ENCODE results near the gene AEN.

- TF ChIP-seq, protein P1, sequence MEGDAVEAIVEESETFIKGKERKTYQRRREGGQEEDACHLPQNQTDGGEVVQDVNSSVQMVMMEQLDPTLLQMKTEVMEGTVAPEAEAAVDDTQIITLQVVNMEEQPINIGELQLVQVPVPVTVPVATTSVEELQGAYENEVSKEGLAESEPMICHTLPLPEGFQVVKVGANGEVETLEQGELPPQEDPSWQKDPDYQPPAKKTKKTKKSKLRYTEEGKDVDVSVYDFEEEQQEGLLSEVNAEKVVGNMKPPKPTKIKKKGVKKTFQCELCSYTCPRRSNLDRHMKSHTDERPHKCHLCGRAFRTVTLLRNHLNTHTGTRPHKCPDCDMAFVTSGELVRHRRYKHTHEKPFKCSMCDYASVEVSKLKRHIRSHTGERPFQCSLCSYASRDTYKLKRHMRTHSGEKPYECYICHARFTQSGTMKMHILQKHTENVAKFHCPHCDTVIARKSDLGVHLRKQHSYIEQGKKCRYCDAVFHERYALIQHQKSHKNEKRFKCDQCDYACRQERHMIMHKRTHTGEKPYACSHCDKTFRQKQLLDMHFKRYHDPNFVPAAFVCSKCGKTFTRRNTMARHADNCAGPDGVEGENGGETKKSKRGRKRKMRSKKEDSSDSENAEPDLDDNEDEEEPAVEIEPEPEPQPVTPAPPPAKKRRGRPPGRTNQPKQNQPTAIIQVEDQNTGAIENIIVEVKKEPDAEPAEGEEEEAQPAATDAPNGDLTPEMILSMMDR (IDR thresholded peaks at IDR 0.05 in 4 of 5, conservative IDR thresholded peaks at IDR 0.05 in 1 of 5): no peak
- no peak for TF ChIP-seq POLR2A (IDR thresholded peaks at IDR 0.05)
Measured at GRCh38 chr15:88680241-88681001, 59.3 kb downstream of the AEN start.

Measured in gastrocnemius medialis (tissue), 4 donors.